HepG2 (cell line): Measurements from ENCODE around the gene ZNF230. TPM values are rescaled to one million over a fixed set of nuclear protein-coding genes. Genes with fewer than 3 reads are reported as not detected.

ENCODE experiments used
- ATAC-seq: fragments of 200-7000 bp; cut with Tn5 transposase; 3 replicates; pipeline ENCODE4 v1.9.1; 2020; ENCODE audit warnings: mild to moderate bottlenecking, moderate library complexity
- BruUV-seq: library from RNA; stranded (reverse); fragments of 400-500 nt; replicated peaks from 2 replicates; lab custom pipeline; 2021; lab: Mats Ljungman, UMichigan
- CTCF ChIA-PET: fragments of 300-600 bp; formaldehyde crosslinking; extraction: SDS; loops from one replicate; lab custom pipeline; 2021; ENCODE audit warnings: low total read pairs, inconsistent platforms, low intra/inter-chr PET ratio; lab: Yijun Ruan, JAX
- POLR2A ChIA-PET: fragments of 350-600 bp; sonication (Branson Sonifier 250); formaldehyde crosslinking; loops from one replicate; lab custom pipeline; 2020; ENCODE audit warnings: antibody characterized with exemption, inconsistent platforms; lab: Yijun Ruan, JAX
- DNase-seq: peaks from one replicate; pipeline ENCODE4 v3.0.0-alpha.2; 2015; ENCODE audit warnings: low spot score
- FAIRE-seq: peaks from 3 replicates; lab custom pipeline; 2011; peaks lifted over from hg19 to GRCh38; lab: Jason Lieb, UNC
- H2AFZ ChIP-seq: one replicate; pipeline ENCODE4 v1.6.1; 2011; ENCODE audit warnings: low read length, inconsistent platforms
- H3K27ac ChIP-seq: fragments of 300-600 bp; 3 replicates; pipeline ENCODE4 v1.8.0; 2011; ENCODE audit warnings: mixed run types, mild to moderate bottlenecking, mixed read lengths, low read length, inconsistent platforms; ENCODE audit not compliant: insufficient read depth; ENCODE audit errors: extremely low read length
- H3K27me3 ChIP-seq, 2 experiments: fragments of 200-600 bp in 1 of 2; 2 replicates in 1 of 2; 3 replicates in 1 of 2; pipeline versions ENCODE4 v1.6.0 to v1.8.0; 2011; ENCODE audit warnings: low read length in 2 of 2, mild to moderate bottlenecking in 2 of 2, moderate library complexity in 2 of 2, inconsistent platforms in 1 of 2; ENCODE audit not compliant: insufficient read depth in 2 of 2, control insufficient read depth in 1 of 2
- H3K36me3 ChIP-seq, 2 experiments: fragments of 200-600 bp in 1 of 2; replicated peaks in 1 of 2; 2 replicates in 1 of 2; 3 replicates in 1 of 2; pipeline versions ENCODE4 v1.5.1 to v1.8.0; 2011; ENCODE audit warnings: low read length in 2 of 2, inconsistent platforms in 1 of 2; ENCODE audit not compliant: insufficient read depth in 2 of 2, control insufficient read depth in 1 of 2
- H3K4me1 ChIP-seq: 2 replicates; pipeline ENCODE4 v1.5.1; 2012; ENCODE audit warnings: low read length, inconsistent platforms; ENCODE audit not compliant: insufficient read depth
- H3K4me2 ChIP-seq: 2 replicates; pipeline ENCODE4 v1.6.0; 2011; ENCODE audit warnings: low read depth, low read length, inconsistent platforms
- H3K4me3 ChIP-seq, 3 experiments: fragments of 200-600 bp in 1 of 3; sonication (generic), shearing (Covaris generic) in 1 of 3; replicated peaks in 1 of 3; 2 replicates each; pipeline ENCODE4 v1.5.1; 2011 to 2016; ENCODE audit warnings: low read length in 3 of 3, inconsistent platforms in 2 of 3, low read depth in 2 of 3, mild to moderate bottlenecking in 2 of 3, control low read depth in 1 of 3, mixed read lengths in 1 of 3; ENCODE audit not compliant: insufficient read depth in 1 of 3
- H3K79me2 ChIP-seq: one replicate; pipeline ENCODE4 v1.6.1; 2011; ENCODE audit warnings: low read length, inconsistent platforms; ENCODE audit not compliant: insufficient read depth
- H3K9ac ChIP-seq: 2 replicates; pipeline ENCODE4 v1.6.0; 2011; ENCODE audit warnings: mild to moderate bottlenecking, low read depth, low read length, inconsistent platforms; ENCODE audit not compliant: insufficient read depth
- H3K9me3 ChIP-seq: 2 replicates; pipeline ENCODE4 v1.5.1; 2012; ENCODE audit warnings: mild to moderate bottlenecking, low read length
- H4K20me1 ChIP-seq: 2 replicates; pipeline ENCODE4 v1.6.0; 2011; ENCODE audit warnings: inconsistent platforms, mild to moderate bottlenecking, low read length, moderate library complexity; ENCODE audit not compliant: insufficient read depth
- ATF7 ChIP-seq, 2 experiments: fragments of 450-650 bp in 1 of 2; sonication (generic) in 1 of 2; formaldehyde crosslinking in 1 of 2; IDR thresholded peaks; 2 replicates each; pipeline versions ENCODE4 v1.4.0 to v1.6.1; 2016 to 2020; ENCODE audit warnings: antibody characterized with exemption in 1 of 2, mild to moderate bottlenecking in 1 of 2, missing genetic modification reagents in 1 of 2
- E2F5 ChIP-seq: sonication (generic); formaldehyde crosslinking; conservative IDR thresholded peaks from 2 replicates; pipeline ENCODE4 v1.4.0; 2020; ENCODE audit warnings: missing genetic modification reagents
- IKZF1 ChIP-seq: fragments of 450-650 bp; IDR thresholded peaks from 2 replicates; pipeline ENCODE4 v1.7.1; 2016
- POLR2AphosphoS2 ChIP-seq: IDR thresholded peaks from 2 replicates; pipeline ENCODE4 v1.6.1; 2011; ENCODE audit warnings: low read depth, low read length, improper control_type of control experiment
- TEF ChIP-seq: sonication (generic); formaldehyde crosslinking; IDR thresholded peaks from 2 replicates; pipeline ENCODE4 v1.5.0; 2020; ENCODE audit warnings: missing genetic modification reagents
- ZBTB7B ChIP-seq: sonication (generic); formaldehyde crosslinking; IDR thresholded peaks from 2 replicates; pipeline ENCODE4 v1.4.0; 2020; ENCODE audit warnings: missing genetic modification reagents
- ZNF414 ChIP-seq: sonication (generic); formaldehyde crosslinking; IDR thresholded peaks from 2 replicates; pipeline ENCODE4 v1.5.0; 2020; ENCODE audit warnings: missing genetic modification reagents
- ZSCAN30 ChIP-seq: sonication (generic); formaldehyde crosslinking; IDR thresholded peaks from 2 replicates; pipeline ENCODE4 v1.5.0; 2020; ENCODE audit warnings: mild to moderate bottlenecking, missing genetic modification reagents
- WGBS: methylation state at CpG from one replicate; pipeline ENCODE4 v1.1.6; 2017; ENCODE audit warnings: low lambda C conversion rate; 5-methylcytosine and 5-hydroxymethylcytosine counted together
- in situ Hi-C: cut with HindIII; loops from 2 replicates; pipeline ENCODE4 v1.10.0; 2017; ENCODE audit warnings: low pct_unique_long_range_greater_than_20kb; ENCODE audit not compliant: extremely low pct_ligation_motif_present
- intact Hi-C: fragments of 100-400 bp; cut with micrococcal nuclease; formaldehyde crosslinking; loops from one replicate; pipeline ENCODE4 v1.10.0; 2022; ENCODE audit not compliant: unreplicated experiment
- polyA plus RNA-seq, 8 experiments: library from polyadenylated mRNA; depleted of rRNA in 3 of 8; stranded (reverse) in 7 of 8; unstranded in 1 of 8; fragments of >200 nt; fragmentation: Illumina TruSeq in 4 of 8; extraction: Trizol in 4 of 8; gene quantifications; 2 replicates each; pipeline versions ENCODE4 v1.2.1 to v1.2.3, GENCODE V29; 2011 to 2016; ENCODE audit warnings: low read depth in 4 of 8, missing spikeins in 1 of 8, mixed read lengths in 1 of 8; ENCODE audit not compliant: insufficient read depth in 1 of 8
- total RNA-seq, 5 experiments: library from RNA; depleted of rRNA; stranded (reverse); fragments of >200 nt; fragmentation: Illumina TruSeq; extraction: Trizol; gene quantifications; 2 replicates each; pipeline ENCODE4 v1.2.3, GENCODE V29; 2016; ENCODE audit warnings: low read depth in 1 of 5

Gene ZNF230
- total and polyA plus RNA-seq, 2 of the 13 experiments (the other 11 are each of a cell fraction or from before 2014, with no cell fraction given), result 2.4 to 5.5 TPM

- no peak for ATAC-seq
- WGBS, result 87% methylated on average over 3 of the region's 3 CpGs
- FAIRE-seq, result no peak
- in situ Hi-C loops, result no loop called here
- H3K79me2 ChIP-seq, result no peaks in the 10 kb centered on the region
- no peak for DNase-seq
- no peak overlapping the region for H3K27ac ChIP-seq
- peaks cover 13 to 30% of the 10 kb centered on the region in 2 experiments for H3K36me3 ChIP-seq
- no peak overlapping the region for H2AFZ ChIP-seq
- H3K9me3 ChIP-seq, result peaks cover 76% of the 10 kb centered on the region
- intact Hi-C loops, result no loop called here
- H3K4me1 ChIP-seq, result no peaks in the 10 kb centered on the region
- TF ChIP-seq IKZF1 (no peak), POLR2AphosphoS2 (no peak), TEF (CRISPR knock-in tag) (no peak), ZNF414 (CRISPR knock-in tag) (no peak), ZBTB7B (CRISPR knock-in tag) (no peak), ZSCAN30 (CRISPR knock-in tag) (no peak)
- no peaks in the 10 kb centered on the region for H3K27me3 ChIP-seq
- no peak overlapping the region for H3K9ac ChIP-seq
- H4K20me1 ChIP-seq, result no peaks in the 10 kb centered on the region
- no peak overlapping the region for H3K4me3 ChIP-seq
- POLR2A ChIA-PET, result no interaction called here
- CTCF ChIA-PET, result no interaction called here
- no TSS peak for BruUV-seq
- no peak overlapping the region for H3K4me2 ChIP-seq
Observed at GRCh38 chr19:43966079-43966694, 36.6 kb upstream of the ZNF230 start.

GRCh38 chr19:43976732-43977131, 26.0 kb upstream of the ZNF230 start:
- H3K79me2 ChIP-seq, result no peaks in the 10 kb centered on the region
- FAIRE-seq (no peak), DNase-seq (no peak), ATAC-seq (no peak)
- no peaks in the 10 kb centered on the region for H3K27me3 ChIP-seq
- POLR2A ChIA-PET, result no interaction called here
- TF ChIP-seq E2F5 (no peak), ATF7 (IDR thresholded peaks at IDR 0.05) (peak; percentile 58), ATF7 (CRISPR knock-in tag; IDR thresholded peaks at IDR 0.05) (no peak)
- intact Hi-C loops, result no loop called here
- no peak overlapping the region for H3K4me3 ChIP-seq
- 54% methylated on average over 1 of the region's 1 CpG for WGBS
- no peaks in the 10 kb centered on the region for H3K36me3 ChIP-seq
- H3K4me2 ChIP-seq, result no peak overlapping the region
- in situ Hi-C loops, result no loop called here
- CTCF ChIA-PET, result no interaction called here
- H4K20me1 ChIP-seq, result no peaks in the 10 kb centered on the region
- no peak overlapping the region for H3K27ac ChIP-seq
- no TSS peak for BruUV-seq
- no peaks in the 10 kb centered on the region for H3K4me1 ChIP-seq
- H3K9me3 ChIP-seq, result peaks cover 45% of the 10 kb centered on the region
- no peak overlapping the region for H3K9ac ChIP-seq
- H2AFZ ChIP-seq, result no peak overlapping the region
